CD4-positive, alpha-beta T cell treated with Interleukin-4 for 1 hour (primary cell): ENCODE data around the gene ZNF275.
"Not testable (repeated sequence)": the region's sequence is repeated elsewhere in the genome, so short reads cannot be mapped to it uniquely, and the experiment has no call there.

Experiments used
- DNase-seq, 2 donors: peaks; one replicate each; pipeline ENCODE4 v3.0.0-alpha.2; 2020 to 2022

Gene ZNF275

DNA sequence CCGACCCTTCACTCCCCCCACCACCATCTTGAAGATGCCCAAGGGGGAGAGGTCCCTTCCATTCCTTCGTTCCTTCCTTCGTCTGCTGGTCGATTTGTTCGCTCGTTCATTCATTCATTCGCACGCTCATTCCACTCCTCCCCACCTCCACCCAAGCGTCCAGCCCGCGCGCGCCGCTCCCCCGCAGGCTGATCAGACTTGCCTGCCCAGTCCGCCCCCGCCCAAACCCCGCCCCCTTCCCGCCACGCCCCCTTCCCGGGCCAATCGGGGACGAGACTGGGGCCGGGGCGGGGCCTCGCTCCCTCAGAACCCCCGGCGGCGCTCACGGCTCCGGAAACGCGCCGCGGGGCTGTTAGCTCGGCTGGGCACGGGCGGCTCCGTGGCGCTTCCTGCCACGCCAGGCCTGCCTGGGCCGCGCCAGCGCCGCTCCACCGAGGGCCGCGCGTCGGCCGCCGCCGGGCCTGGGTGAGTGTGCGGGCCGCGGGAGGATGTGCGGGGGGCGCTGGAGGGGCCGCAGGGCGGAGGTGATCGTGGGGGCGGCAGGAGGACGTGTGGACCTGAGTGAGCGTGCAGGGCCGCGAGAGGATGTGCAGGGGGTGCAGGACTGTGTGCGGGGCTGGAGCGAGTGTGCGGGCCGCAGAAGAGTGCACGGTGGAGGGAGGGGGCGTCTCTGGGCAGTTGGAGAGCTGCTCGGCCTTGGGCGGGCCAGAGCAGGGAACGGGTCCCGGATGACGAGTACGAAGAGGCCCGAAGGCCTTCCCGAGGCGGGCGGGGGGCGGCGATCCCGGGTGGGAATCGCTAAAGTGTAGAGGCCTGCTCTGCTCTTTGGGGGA, at the start of gene ZNF275:
Gene ZNF275 (plus strand): TSS at position 333 of the 833 bp plus-strand sequence. CDS start 2,527 bp downstream, outside the sequence.
- peak; percentile 82 to 85 for DNase-seq

DNA sequence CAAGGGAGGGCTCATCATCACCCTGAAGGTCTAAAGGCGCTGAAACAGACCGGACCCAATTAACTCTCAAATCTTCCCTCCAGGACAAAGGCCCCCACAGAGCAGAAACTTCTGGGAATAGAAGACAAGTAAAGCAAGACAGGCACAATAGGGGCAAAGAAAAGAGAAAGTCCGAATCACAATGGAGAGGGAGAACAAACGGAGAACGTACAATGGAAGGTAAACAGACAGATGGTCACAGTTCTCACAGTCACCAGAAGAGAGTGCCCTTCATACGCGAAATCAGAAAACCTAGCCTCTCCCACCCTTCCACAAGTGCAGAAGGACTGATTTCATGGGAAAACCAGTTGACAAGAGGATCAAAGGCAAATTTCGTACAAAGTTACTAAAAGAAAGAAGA, 48.3 kb upstream of the ZNF275 start:
- DNase-seq, result not testable (repeated sequence)

DNA sequence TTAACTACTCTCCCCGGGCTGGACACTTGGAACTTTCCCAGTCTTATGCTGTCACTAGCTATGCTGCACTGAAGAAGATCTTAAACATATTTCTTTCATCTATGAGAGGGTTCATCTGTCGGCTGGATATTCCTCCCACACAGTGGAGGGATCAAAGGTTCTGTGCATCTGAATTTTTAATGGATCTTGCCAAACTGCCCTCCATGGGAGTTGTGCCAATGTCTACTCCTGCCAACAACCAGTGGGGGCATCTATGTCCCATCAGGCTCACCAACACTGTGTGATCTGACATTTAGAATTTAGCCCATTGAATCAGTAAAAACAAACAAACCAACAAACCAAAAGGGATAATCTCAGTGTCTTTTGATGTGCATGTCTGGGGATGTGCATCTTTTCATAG, 45.1 kb upstream of the ZNF275 start:
- not testable (repeated sequence) for DNase-seq

DNA sequence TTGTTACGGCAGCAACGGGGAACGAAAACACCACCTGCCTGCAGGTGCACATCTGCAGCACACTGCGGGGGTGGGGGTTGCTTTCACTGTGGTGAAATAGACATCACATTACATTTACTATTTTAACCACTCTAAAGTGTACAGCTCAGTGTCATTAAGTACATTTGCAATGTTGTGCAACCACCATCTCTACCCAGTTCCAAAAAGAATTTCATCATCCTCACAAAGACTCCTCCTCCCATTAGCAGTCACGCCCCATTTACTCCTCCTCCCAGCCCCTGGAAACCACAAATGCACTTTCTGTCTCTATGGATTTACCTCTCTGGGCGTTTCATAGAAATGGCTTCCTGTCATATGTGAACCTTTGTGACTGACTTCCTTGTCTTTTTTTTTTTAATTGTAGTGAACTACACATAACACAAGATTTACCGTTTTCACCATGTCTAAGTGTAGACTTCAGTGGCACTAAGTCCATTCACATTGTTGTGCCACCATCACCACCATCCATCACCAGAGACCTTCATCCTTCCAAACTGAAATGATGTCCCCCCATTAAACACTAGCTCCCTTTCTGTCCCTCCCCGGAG, 40.4 kb upstream of the ZNF275 start:
- peak in 1 of 2 donors; percentile 2 for DNase-seq

DNA sequence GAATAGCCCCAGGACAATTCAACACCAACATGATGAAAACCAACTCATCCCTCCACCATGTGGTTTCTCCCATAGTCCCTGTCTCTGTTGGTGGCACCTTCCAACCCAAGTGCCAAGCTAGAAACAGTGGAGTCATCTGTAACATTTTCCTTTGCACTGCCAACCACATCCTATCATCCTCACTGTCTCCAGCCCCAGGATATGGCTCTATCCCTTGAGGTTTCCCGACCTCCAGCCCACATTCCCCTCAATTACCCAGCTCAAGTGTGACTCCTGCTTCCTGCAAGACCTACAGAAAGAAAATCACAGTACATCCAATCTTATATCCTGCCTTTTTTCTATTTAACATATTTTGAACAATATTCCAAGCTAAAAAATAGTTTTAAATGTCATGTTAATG, 36.6 kb upstream of the ZNF275 start:
- DNase-seq, result no peak

GRCh38 chrX:153299855-153300254, 34.1 kb upstream of the ZNF275 start:
- no peak for DNase-seq

DNA sequence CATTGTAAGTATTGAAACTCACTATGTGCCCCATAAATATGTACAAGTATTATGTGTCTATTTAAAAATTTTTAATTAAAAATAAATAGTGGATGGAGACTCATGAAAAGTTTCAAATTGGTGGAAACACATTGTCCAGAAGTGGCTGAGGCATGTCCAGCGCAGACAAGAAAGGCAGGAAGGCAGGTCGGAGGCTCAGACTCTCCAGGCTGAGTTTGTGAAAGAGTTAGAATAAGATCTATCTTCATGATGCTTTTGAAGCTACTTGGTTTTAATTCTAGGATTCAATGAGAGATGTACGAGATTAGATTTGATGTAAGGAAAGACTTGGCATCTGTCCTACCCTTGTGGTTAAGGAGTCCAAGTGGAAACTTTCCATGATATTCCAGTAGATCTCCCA, 32.2 kb upstream of the ZNF275 start:
- no peak for DNase-seq

DNA sequence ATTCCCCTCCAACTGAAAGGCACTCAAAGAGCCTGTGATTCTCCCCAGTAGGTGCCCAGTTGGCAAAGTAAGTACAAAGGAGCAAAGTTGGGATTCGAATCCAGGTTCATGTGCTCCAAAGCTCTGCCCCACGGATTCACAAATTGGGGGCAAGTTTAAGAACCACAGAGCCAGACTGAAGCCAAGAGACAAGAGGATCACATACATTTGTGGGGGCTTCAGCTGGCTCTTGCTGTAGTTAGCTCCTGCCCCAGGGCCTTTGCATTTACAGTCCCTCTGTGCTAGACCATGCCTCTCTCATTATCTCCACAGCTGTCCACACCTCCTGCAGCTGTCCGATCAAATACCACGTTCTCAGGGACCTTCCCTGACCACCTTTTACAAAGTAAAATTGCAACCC, 31.2 kb upstream of the ZNF275 start:
- DNase-seq, result no peak

DNA sequence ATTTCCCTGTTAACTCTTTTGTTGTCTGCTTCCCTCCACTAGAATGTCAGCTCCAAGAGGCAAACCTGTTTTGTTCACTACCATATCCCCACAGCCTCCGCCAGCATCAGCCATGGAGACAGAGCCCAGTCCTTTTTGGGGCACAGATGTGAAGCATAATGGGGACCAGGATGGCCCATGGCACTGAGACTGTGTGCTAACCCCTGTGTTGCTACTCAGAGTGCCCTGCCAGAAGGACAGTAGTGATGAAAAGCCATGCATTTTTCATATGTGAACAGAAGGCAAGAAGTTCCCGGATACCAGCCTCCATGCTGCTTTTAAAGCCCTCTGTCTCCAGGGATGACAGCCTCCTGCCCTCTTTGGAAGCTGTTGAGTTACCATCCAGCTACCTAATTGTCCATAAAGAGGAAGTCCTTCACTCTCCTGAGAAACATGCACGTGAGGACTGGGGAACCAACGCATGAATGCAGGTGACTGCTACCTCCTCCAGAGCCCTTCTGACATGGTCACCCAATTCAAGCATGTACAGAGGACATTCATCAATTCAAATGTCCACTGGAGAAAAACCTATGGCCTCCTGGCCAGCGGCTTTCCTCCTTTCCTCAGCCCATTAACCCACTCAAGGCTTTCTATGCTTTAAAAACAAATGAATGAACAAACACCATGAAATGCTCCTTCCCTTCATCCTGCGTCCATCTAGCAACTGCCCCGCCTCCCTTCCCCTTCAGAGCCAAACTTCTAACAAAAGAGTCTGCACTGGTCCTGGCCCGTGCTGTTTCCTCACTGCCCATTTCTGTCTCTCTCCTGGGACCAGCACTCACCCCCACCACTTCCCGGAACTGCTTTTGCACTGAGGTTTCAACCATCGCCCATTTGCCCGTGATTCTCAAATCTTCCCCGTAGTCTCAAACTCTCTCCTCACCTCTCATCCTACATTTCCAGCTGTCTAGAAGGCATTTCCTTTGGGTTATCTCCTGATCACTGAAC, 30.4 kb upstream of the ZNF275 start:
- DNase-seq, result no peak

DNA sequence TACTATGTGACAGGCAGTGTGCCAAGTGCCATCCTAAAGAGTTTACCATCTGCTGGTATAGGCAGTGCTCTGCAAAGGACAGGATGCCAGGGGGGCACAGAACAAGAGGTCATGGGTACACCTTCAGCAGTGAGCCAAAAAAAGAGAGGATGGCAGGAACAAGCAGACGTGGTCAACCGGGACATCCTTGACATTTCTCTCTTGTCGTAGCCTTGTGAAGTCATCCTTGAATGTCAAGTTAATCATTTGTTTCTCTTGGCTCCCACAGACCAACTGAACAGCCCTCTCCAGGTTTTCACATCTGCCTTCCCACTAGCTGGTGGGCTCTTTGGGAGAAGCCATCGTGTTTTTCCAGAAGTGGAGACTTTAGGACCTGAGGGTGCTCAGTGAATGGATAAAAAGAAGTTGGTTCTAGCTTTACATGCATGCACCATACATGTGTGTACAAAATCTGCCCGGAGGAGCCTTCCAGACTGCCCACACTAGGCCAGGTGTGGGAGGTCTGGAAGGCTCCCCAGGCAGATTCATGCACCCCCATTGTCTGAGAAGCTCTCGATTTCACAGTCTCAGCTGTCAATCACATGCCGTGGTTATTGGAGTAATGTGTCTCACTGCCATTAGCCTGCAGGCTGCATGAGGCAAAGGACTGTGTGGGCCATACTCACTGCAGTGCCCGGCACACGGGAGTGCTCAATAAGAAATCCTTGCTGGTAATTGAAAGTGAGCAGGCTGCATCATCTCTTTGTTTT, 28.8 kb upstream of the ZNF275 start:
- no peak for DNase-seq

DNA sequence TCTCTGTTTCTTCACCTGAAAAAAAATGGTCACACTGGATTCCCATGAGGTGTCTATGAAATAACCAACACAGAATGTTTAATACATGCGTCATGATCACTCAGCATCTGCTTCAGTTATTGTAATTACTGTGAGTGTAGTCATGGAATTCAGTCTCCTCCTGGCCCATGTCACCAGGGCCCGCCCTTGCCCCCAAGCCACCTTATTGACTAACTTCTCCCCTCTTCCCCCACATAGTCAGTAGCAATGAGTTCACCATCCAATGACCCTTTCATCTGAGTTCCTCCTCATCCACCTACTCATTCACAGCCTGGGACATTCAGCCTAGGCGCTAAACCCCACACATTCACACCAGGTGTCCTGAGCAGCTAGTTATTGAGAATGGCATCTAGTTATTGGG, 28.0 kb upstream of the ZNF275 start:
- no peak for DNase-seq

- no peak for DNase-seq
Measured at GRCh38 chrX:153306527-153307115, 27.3 kb upstream of the ZNF275 start.

DNA sequence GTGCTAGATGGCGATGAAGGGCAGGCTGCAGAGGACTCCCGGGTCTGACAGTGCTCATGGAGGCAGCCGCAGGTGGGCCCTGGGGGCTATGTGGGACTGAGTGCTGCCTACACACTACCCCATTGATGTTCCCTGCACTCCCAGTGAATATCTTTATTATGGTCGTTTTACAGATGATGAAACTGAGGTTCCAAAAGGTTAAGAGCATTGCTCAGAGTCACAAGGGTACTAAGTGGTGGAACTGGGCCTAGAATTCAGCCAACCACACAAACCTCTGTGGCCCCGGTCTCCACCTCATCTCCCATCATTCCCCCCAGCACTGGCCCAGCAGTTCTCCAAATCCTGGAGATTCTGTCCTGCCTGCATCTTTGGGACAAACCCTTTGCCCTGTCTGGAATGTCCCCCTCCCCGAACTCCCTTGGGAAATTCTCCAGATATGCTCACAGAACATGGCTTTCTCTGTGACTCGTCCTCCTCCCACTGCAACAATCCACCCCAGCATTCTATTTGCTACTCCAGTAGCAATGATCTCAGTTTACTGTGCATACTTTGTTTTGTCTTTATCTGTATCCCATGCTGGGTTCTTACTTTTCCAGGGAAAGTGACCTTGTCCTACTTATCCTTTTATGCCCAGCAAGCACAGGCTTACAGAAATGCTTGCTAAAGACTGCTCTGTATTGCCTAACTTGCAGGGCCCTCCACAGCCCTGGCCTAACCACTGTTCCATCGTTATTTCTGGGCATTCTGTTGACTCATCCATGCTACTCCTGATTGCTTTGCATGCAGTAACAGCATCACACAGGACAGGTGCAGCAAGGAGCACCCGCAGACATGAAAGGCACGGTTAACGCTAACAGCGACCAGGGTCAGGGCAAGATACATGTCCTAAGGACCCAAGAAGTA, 26.4 kb upstream of the ZNF275 start:
- no peak for DNase-seq

- no peak for DNase-seq
Measured at GRCh38 chrX:153310901-153311300, 23.1 kb upstream of the ZNF275 start.

GRCh38 chrX:153312041-153312440, 21.9 kb upstream of the ZNF275 start:
- no peak for DNase-seq

GRCh38 chrX:153312842-153313241, 21.1 kb upstream of the ZNF275 start:
- no peak for DNase-seq

DNA sequence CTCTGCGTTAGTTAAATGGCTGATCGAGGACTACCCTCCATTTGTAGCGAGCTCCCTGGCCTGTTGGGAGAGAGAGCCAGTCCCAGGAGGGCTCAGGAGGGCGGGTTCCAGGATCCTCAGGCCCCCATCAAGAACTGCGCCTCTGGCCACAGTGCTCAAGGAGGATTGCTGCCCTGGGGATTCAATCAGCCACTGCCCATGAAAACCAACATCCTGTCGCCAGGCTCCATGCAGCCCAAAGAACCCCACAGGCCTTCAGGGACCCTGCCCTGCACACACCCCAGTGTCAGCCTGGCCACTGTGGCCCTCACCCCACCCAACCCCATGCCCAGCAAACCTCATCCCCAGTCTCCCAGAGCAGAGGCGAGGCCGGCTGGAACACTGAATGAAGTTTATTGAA, 16.6 kb upstream of the ZNF275 start:
- DNase-seq, result no peak

- no peak for DNase-seq
Measured at GRCh38 chrX:153317996-153318722, 15.8 kb upstream of the ZNF275 start.

DNA sequence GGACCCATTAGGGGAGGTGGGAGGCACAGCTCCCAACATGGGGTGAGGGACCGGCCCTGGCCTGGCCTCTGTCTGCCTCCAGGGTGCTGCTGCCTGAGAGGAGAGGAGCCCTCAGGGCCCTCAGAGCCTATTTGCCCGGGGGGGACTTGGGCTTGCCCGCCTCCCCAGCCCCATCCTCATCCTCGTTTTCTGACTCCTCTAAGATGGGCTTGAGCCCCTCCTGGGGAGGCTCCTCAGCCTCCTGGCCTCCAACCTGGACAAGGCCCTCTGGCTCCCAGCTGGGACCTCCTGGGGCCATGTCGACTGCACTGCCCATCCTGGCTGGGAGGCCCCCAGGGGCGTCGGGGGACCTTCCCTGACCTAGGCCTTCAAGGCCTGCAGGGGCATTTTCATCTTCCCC, 15.1 kb upstream of the ZNF275 start:
- no peak for DNase-seq

GRCh38 chrX:153319295-153320046, 14.5 kb upstream of the ZNF275 start:
- DNase-seq, result no peak
